HG02642 (cell line): ENCODE results near the gene IGFBP7.

Experiments
- ATAC-seq: cut with Tn5 transposase; IDR thresholded peaks from one replicate; pipeline ENCODE4 v1.9.1; 2021; ENCODE audit warnings: mild to moderate bottlenecking; ENCODE audit not compliant: unreplicated experiment, poor library complexity

IGFBP7 gene, protein sequence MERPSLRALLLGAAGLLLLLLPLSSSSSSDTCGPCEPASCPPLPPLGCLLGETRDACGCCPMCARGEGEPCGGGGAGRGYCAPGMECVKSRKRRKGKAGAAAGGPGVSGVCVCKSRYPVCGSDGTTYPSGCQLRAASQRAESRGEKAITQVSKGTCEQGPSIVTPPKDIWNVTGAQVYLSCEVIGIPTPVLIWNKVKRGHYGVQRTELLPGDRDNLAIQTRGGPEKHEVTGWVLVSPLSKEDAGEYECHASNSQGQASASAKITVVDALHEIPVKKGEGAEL

DNA sequence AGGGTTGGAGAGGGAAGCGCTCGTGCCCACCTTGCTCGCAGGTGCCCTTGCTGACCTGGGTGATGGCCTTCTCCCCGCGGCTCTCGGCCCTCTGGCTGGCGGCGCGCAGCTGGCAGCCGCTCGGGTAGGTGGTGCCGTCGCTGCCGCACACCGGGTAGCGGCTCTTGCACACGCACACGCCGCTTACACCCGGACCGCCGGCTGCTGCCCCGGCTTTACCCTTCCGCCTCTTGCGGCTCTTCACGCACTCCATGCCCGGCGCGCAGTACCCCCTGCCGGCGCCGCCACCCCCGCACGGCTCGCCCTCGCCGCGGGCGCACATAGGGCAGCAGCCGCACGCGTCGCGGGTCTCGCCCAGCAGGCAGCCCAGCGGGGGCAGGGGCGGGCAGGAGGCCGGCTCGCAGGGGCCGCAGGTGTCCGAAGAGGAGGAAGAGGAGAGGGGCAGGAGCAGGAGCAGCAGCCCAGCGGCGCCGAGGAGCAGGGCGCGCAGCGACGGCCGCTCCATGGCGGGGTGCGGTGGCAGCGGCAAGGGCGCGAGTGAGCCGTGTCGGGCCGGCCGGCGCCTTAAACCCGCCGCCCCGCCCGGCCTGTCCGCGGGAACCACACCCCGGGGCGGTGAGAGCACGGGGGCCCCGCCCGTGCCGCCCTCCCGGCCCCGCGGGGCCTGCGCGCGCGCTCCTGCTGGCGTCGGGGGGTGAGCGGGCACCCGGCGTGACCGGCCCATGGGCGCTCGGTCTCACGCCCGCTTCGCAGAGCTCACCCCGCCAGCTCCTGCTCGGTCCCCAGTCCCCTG lies at the start of gene IGFBP7:
Gene IGFBP7 (minus strand): TSS at position 539 of the 793 bp plus-strand sequence. CDS start 34 bp downstream, at position 505.
- ATAC-seq: peak; percentile 50

DNA sequence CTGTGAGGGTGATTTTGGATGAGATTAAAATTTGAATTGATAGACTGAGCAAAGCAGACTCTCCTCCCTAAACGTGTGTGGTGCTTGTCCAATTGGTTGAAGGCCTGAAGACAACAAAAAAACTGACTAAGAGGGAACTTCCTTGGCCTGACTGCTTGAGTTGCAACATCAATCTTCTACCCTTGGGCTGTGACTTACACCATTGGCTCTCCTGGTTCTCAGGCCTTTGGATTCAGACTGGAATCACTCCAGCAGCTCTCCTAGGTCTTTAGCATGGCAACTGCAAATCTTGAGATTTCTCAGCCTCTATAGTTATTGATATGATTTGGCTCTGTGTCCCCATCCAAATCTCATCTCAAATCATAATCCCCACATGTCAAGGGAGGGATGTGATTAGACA lies 49.7 kb upstream of the IGFBP7 start:
- no peak for ATAC-seq

DNA sequence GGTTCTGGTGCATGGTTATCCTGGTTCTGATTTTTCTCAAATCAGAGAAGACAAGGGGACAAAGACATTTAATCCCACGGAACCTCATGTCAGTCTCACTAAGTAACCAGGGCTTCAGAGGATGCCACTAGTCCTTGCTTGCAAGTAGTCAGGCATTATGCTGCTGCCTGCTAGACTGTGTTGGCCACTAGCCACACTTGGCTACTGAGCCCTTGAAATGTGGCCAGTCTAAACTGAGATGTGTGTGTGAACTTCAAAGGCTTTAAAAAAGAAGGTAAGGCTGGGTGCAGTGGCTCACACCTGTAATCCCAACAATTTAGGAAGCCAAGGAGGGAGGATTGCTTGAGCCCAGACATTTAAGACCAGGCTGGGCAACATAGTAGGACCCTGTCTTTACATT lies 48.6 kb upstream of the IGFBP7 start:
- ATAC-seq: no peak

- no peak for ATAC-seq
These were observed 48.0 kb upstream of the IGFBP7 start for GRCh38 chr4:57158221-57158620.

DNA sequence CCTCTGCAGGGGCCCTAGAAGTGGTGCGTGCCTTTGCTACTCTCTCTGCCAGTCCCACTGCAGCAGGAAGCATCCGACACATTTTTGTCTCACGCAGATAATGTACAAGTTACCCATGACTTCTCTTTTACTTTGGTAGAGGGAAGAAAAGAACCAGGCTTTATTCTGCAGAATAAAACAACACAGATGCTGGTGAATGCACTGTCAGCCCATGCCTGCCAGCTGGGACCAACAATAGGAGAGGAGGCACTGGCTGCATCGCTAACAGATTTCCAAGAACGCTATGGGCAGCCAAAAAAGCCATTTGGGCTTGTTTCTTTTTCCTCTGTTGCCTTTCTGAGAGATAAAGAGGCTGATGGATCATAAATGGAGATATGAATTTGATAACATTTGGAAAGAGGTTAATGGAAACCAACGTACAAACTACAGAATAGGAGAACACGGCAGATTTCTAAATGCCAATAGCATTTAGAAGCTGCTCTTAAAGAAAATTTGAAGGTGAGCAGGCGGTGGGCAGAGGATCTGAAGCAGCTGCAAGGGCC lies 47.5 kb upstream of the IGFBP7 start:
- no peak for ATAC-seq

- no peak for ATAC-seq
These were observed 46.2 kb upstream of the IGFBP7 start for GRCh38 chr4:57156242-57156990.

GRCh38 chr4:57154926-57155325 lies 44.7 kb upstream of the IGFBP7 start:
- ATAC-seq: no peak

- no peak for ATAC-seq
These were observed 44.0 kb upstream of the IGFBP7 start for GRCh38 chr4:57154191-57154590.

GRCh38 chr4:57153207-57153606 lies 43.0 kb upstream of the IGFBP7 start:
- ATAC-seq: no peak

GRCh38 chr4:57151481-57151880 lies 41.3 kb upstream of the IGFBP7 start:
- ATAC-seq: no peak

DNA sequence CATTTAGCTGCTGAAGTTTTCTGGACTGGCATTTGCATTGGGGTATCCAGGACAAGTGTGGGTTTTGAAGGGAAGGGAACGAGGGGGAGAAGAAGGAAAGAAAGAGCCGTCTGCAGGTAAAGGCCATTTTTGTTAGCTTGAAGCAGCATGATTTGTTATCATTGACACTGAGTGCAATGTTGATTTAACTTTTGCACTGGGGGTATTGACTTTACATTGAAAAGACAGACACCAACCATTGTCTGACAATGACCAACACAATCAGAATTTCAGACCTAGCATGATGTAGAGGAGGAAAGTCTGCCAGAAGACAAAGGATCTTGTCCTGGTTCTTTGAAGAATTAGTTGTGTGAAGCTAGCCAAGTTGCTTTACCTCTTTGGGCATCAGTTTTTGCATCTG lies 39.6 kb upstream of the IGFBP7 start:
- no peak for ATAC-seq

DNA sequence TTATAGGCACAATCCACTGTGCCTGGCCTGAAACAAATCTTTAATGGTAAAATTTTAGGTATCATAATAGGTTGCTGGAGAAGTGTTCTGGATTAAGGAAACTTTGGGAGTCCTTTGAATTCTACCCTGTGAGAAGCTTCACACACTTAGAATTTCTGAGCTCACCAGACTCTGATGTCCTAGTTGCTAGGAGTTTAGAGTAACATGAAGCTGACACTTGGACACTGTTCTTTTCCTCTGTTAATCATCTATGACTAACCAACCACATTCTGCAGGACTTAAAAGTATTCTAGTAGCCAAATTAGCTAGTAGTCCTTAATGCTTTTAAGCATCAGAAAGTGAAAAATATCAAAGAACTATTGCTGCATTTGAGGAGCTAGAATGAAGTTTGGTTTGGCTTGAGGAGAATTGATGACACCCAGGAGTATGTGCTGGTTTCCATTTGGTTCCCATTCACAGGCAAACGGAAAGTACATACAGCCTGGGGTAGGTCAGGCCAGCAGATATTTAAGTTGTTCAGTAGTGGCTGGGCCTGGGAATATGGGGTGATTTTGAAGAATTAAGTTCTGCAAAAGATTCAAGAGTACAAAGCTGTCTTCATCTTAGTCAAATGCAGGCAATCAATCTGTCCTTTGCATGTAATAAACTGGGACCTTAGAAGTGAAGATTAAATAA lies 38.8 kb upstream of the IGFBP7 start:
- ATAC-seq: no peak

- no peak for ATAC-seq
These were observed 38.0 kb upstream of the IGFBP7 start for GRCh38 chr4:57148177-57148576.

- ATAC-seq: no peak
These were observed 37.3 kb upstream of the IGFBP7 start for GRCh38 chr4:57147335-57148060.

GRCh38 chr4:57146444-57146843 lies 36.3 kb upstream of the IGFBP7 start:
- ATAC-seq: no peak

- ATAC-seq: no peak
These were observed 34.3 kb upstream of the IGFBP7 start for GRCh38 chr4:57144466-57144865.

DNA sequence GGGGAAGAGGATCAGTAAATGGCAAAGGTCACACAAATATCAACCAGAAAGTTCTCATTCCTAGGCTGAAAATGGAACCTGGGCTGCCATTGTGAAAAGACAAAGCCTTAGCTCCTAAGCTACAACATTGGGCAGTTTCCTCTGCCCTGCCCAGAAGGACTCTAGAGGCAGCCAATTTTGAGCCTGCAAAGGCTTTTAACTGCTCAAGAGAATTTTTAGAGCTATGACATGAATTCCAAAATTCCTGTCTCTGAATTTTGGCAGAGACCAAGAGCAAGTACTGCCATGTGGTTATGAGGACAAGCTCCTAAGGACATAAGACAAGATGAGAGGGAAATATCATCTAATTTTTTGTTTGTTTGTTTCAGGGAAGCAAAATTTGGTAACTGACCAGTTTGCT lies 29.6 kb upstream of the IGFBP7 start:
- no peak for ATAC-seq

DNA sequence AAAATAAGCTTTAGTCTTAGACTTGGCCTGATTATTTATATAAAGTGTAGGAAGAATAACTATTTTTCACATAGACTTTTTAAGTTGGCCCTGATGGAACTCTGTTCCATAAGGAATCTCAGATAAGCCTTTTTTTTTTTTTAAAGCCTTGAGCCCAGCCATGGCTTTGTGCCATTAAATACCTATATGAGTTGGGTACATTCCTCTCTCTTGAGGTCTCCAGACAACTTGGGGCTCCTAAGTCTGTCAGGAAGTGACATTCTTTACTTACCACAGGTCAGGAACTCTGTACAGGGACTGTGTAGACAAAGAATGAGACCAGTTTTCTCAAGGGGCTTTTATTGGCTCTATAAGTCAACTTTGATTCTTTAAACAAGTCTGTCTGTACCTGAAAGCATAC lies 27.1 kb upstream of the IGFBP7 start:
- ATAC-seq: no peak

DNA sequence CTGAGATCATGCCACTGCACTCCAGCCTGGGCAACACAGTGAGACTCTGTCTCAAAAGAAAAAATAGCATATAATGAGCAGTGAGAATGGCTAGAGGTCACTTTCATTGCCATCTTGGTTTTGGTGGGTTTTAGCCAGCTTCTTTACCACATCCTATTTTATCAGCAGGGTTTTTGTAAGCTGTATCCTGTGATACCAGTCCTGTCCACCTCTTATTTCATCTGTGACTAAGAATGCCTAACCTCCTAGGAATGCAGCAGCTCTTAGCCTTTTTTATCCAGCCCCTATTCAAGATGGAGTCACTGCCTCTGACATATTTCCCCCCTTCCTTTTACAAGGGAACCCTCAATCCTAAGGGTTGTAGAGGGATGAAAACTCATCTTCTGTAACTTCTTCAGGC lies 26.1 kb upstream of the IGFBP7 start:
- no peak for ATAC-seq

DNA sequence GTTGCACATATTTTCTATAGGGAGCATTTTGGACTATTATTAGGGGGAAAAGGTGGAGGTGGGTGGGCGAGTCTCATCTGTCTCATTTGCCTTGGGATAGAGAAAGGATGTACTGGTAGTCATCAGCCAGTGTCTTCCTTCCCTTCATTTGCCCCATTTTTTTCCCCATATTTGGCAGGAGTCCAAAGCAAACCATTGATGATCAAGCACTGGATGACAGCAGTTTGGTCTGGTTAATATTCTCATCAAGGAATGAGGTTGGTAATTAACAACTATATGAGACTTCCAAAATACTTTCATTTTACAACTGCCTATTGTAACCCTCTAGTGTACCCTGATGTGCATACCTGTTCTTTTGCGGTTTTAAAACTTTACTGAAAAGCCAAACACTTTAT lies 22.6 kb upstream of the IGFBP7 start:
- ATAC-seq: no peak
